Fibroblast of villous mesenchyme (primary cell): ENCODE measurements around the gene SENP1. TPM values are rescaled to one million over a fixed set of nuclear protein-coding genes. Genes with fewer than 3 reads are reported as not detected.
A peak's percentile ranks its signal among the peaks of the same experiment; 100 is the strongest.

Source experiments
- DNase-seq: peaks from one replicate; pipeline ENCODE4 v3.0.0-alpha.2; 2010; ENCODE audit warnings: low read depth
- H3K4me3 ChIP-seq: 2 replicates; pipeline ENCODE4 v1.5.1; 2011; ENCODE audit warnings: low read depth, mild to moderate bottlenecking, low read length
- total RNA-seq: library from RNA; depleted of rRNA; stranded (reverse); fragments of >200 nt; gene quantifications from 2 replicates; pipeline ENCODE4 v1.2.3, GENCODE V29; 2012
- TF ChIP-seq, protein P1 (sequence below): IDR thresholded peaks from 2 replicates; pipeline ENCODE4 v1.5.1; 2012; ENCODE audit warnings: low read depth, mild to moderate bottlenecking, low read length; ENCODE audit not compliant: insufficient read depth

The SENP1 gene
- total RNA-seq, 1 donor, result 35.8 TPM

GRCh38 chr12:48002773-48003218, 103.1 kb downstream of the SENP1 start:
- peak; percentile 57 for DNase-seq

DNA sequence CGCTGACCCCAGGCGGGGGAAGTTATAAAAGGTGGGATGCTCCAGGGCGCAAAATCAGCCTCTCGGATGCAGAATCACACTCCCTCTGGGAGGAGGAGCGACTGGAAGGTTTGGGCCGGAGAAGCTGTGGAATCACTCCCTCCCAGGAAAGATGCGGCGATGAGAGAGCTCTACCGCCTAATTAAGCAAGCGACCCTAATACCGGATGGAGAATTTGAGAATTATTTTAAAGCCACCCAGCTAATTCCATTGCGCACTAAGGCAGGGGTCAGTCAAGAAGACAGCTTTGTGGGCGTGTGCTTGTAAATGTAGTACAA, 103.5 kb downstream of the SENP1 start:
- DNase-seq, result no peak
- TF ChIP-seq, protein P1, sequence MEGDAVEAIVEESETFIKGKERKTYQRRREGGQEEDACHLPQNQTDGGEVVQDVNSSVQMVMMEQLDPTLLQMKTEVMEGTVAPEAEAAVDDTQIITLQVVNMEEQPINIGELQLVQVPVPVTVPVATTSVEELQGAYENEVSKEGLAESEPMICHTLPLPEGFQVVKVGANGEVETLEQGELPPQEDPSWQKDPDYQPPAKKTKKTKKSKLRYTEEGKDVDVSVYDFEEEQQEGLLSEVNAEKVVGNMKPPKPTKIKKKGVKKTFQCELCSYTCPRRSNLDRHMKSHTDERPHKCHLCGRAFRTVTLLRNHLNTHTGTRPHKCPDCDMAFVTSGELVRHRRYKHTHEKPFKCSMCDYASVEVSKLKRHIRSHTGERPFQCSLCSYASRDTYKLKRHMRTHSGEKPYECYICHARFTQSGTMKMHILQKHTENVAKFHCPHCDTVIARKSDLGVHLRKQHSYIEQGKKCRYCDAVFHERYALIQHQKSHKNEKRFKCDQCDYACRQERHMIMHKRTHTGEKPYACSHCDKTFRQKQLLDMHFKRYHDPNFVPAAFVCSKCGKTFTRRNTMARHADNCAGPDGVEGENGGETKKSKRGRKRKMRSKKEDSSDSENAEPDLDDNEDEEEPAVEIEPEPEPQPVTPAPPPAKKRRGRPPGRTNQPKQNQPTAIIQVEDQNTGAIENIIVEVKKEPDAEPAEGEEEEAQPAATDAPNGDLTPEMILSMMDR, result no peak
- H3K4me3 ChIP-seq, result peak overlapping the region; percentile 63

More at GRCh38 chr12:48002773-48003218, 103.1 kb downstream of the SENP1 start:
- TF ChIP-seq, protein P1, result no peak
- H3K4me3 ChIP-seq, result peak overlapping the region; percentile 63

DNA sequence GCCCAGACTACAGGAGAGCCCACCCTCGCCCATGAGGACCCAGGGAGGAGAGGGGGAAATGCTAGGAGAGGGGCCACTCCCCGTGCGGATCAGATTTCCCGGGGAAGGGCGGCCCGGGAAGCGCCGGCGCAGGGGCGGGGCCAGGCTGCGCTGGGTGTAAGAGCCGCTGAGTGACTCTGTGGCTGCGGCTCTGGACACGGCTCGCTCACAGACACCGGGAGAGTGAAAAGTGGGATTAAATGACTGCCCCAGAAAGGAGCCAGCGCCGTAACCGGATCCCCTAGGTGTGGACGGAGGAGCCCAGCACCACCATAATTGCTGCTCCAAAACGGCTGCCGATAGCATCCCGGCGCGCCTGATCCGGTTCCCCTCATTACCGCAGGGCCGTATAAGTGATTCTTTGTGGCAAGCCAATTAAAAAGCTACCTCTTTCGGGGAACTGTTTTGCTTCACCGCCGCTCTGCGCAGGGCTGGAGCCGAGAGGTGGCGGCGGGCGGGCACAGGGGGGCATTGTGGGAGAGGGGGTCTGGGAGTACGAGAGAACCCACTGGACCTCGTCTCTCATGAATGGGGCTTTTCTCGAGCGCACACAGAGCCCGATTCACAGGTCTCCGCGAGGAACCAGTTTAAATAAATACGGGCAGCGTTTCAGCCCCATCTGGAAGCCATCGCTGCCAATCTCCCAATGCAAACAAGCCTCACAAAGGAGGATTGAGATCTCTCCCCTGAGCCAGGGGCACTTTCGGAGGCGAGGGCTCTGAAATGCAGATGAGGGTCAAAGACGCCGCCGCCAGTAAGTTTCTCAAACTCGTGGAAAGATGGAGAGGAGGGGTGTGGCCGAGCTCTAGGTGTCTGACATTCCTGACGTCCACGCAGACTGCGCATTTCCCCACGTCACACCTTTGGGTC, 104.1 kb downstream of the SENP1 start:
- DNase-seq, result peak; percentile 38
- H3K4me3 ChIP-seq, result peak overlapping the region; percentile 63
- TF ChIP-seq, protein P1, result no peak

- TF ChIP-seq, protein P1, result no peak
- peak; percentile 55 for DNase-seq
- H3K4me3 ChIP-seq, result peak overlapping the region; percentile 63
These were observed 104.9 kb downstream of the SENP1 start for GRCh38 chr12:48000878-48001504.

GRCh38 chr12:47999816-48000215, 106.1 kb downstream of the SENP1 start:
- TF ChIP-seq, protein P1, result no peak
- no peak for DNase-seq
- no peak overlapping the region for H3K4me3 ChIP-seq

DNA sequence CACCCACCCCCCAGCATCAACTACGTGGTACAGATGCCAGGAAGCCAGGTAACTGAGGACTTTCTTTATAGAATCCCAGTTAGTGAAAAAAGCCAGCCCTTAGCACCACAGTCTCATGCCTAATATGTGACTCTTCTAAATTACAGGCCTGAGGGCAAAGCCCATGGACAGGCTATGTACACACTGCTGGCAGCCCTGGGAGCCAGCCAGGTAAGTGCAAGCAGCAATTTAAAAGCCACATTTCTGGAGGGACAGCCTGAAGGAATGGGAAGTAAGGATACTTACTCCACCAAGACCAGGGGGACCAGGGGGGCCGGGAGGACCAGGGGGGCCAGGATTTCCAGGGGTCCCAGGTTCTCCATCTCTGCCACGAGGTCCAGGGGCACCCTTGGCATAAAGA, 108.6 kb downstream of the SENP1 start:
- no peak overlapping the region for H3K4me3 ChIP-seq
- TF ChIP-seq, protein P1, result no peak
- DNase-seq, result no peak
